Activated effector memory CD4-positive, alpha-beta T cell treated with Interleukin-2 at 50 U/mL for 16 hours (primary cell): ENCODE results near the gene SGPL1.
"Not testable (repeated sequence)": the region's sequence is repeated elsewhere in the genome, so short reads cannot be mapped to it uniquely, and the experiment has no call there.

Source experiments
- DNase-seq: peaks from one replicate; pipeline ENCODE4 v3.0.0-alpha.2; 2020

The SGPL1 gene

GRCh38 chr10:70908406-70909296 lies 92.9 kb downstream of the SGPL1 start:
- DNase-seq = no peak

- no peak for DNase-seq
Measured at GRCh38 chr10:70909326-70909935, 93.7 kb downstream of the SGPL1 start.

GRCh38 chr10:70910486-70911341 lies 95.0 kb downstream of the SGPL1 start:
- DNase-seq = no peak

GRCh38 chr10:70911386-70911785 lies 95.6 kb downstream of the SGPL1 start:
- DNase-seq = no peak

GRCh38 chr10:70912556-70912955 lies 96.8 kb downstream of the SGPL1 start:
- DNase-seq = no peak

GRCh38 chr10:70913191-70913892 lies 97.6 kb downstream of the SGPL1 start:
- DNase-seq = no peak

GRCh38 chr10:70913893-70914240 lies 98.1 kb downstream of the SGPL1 start:
- no peak for DNase-seq

- DNase-seq = no peak
Measured at GRCh38 chr10:70914316-70914864, 98.6 kb downstream of the SGPL1 start.

GRCh38 chr10:70915206-70915605 lies 99.5 kb downstream of the SGPL1 start:
- no peak for DNase-seq

- DNase-seq = no peak
Measured at GRCh38 chr10:70915806-70916205, 100.1 kb downstream of the SGPL1 start.

GRCh38 chr10:70916241-70916640 lies 100.5 kb downstream of the SGPL1 start:
- DNase-seq = no peak

GRCh38 chr10:70917226-70917625 lies 101.5 kb downstream of the SGPL1 start:
- no peak for DNase-seq

GRCh38 chr10:70917635-70918034 lies 101.9 kb downstream of the SGPL1 start:
- no peak for DNase-seq

- no peak for DNase-seq
Measured at GRCh38 chr10:70918851-70919530, 103.2 kb downstream of the SGPL1 start.

- DNase-seq = not testable (repeated sequence)
Measured at GRCh38 chr10:70919906-70920305, 104.2 kb downstream of the SGPL1 start.

- DNase-seq = no peak
Measured at GRCh38 chr10:70920519-70920918, 104.8 kb downstream of the SGPL1 start.

GRCh38 chr10:70921285-70921684 lies 105.5 kb downstream of the SGPL1 start:
- DNase-seq = no peak

- no peak for DNase-seq
Measured at GRCh38 chr10:70923696-70924095, 107.9 kb downstream of the SGPL1 start.

GRCh38 chr10:70925377-70926225 lies 109.9 kb downstream of the SGPL1 start:
- peak; percentile 20 for DNase-seq

- DNase-seq = no peak
Measured at GRCh38 chr10:70926226-70927000, 110.7 kb downstream of the SGPL1 start.
